ENCODE measurements around the gene SERPINI2.

Gene SERPINI2

DNA sequence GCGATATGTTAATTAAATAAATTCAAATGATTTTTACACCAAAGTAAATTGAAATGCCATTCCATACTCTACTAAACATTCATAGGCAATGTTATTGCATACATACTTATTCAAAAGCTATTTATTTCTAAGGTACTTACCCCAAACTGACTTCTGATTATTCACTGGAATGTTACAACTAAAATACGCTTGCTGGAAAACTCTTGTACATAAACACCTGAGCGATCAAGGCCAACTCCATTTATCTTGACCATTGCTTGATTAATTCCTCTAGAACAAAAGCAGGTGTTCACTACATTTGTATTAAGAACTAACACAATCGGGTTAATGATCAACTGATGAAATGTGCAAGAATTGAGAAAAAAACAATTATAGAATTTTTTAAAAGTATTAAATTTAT lies at the start of gene SERPINI2:
SERPINI2 (minus strand) TSS at position 180 of the 400 bp plus-strand sequence. CDS start 2,208 bp downstream, outside the sequence.
- no peak for DNase-seq

GRCh38 chr3:167521006-167521355 lies 47.1 kb upstream of the SERPINI2 start:
- no peak for DNase-seq

DNA sequence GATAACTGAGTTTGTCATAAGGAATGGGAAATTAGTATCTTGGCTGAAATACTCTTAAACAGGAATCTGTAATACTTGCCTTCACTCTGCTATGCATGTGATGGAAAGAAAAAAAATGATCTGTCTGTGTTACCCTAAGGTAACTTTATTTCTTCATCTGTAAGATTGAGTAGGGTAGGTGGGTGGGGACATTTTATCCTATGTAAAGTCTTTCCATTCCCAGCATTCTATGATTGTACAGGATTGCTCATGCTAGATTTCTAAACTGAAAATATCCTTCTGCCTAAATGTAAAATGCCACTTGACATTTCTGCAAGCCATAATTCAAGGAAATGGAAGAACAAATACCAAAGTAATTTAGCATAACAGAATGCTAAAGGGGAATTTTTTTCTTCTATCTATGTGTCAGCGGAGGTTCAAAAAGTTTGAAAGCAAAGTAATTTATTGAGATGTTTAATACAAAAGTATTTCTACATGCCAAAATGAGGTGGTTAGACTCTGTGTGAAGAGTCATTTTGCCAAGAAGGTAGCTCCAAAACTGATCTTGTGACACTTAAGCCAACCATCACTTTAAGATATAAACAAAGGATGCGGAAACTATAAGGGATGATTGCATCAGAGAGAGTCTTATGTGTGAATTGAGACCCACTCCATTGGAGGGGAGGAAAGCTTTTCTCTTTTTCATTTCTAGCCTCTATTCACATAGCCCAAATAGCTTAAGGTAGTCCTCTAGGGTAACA lies 46.6 kb upstream of the SERPINI2 start:
- DNase-seq: no peak

DNA sequence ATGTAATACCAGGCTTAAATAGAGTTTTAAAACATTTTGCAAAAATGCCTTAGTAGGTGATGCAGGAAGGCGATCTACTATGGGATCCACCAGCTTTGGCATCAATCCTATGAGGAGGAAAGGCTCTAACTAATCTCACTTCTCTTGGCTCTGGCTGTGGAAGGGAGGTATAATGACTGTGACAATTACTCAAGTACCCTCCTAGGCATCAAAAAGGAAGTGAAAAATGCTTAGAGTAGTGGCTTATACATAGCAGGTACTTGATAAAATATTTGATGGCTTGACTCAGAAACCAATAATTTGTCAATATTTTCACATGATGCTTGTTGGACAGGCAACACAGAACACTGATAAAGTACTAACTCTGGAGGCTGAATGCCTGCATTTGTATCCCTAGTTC lies 34.1 kb upstream of the SERPINI2 start:
- DNase-seq: no peak

GRCh38 chr3:167502401-167502800 lies 28.6 kb upstream of the SERPINI2 start:
- DNase-seq: no peak

DNA sequence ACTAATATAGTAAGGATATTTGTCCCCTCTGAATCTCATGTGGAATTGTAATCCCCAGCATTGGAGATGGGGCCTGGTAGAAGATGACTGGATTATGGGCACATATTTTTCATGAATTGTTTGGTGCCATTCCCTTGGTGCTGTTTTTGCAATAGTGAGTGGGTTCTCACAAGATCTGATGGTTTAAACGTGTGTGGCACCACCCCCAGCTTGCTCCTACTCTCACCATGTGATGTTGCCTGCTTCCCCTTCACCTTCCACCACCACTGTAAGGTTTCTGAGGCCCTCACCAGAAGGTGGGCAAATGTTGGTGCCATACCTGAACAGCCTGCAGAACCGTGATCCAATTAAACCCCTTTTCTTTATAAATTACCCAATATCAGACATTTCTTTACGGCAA lies 28.1 kb upstream of the SERPINI2 start:
- no peak for DNase-seq

DNA sequence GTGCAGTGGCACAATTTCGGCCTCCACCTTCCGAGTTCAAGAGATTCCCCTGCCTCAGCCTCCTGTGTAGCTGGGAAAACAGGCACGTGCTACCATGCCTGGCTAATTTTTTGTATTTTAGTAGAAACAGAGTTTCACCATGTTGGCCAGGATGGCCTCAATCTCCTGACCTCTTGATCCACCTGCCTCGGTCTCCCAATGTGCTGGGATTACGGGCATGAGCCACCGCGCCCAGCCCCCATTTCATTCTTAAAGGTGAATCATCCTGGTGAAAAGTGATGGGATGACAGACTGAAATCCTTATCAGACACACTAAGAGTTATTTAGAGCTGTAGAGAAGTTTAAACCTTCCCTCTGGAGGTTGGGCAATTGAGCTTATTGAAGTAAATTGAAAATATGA lies 24.1 kb upstream of the SERPINI2 start:
- no peak for DNase-seq

GRCh38 chr3:167493244-167493643 lies 19.4 kb upstream of the SERPINI2 start:
- DNase-seq: peak in 1 of 2 experiments; percentile 2

DNA sequence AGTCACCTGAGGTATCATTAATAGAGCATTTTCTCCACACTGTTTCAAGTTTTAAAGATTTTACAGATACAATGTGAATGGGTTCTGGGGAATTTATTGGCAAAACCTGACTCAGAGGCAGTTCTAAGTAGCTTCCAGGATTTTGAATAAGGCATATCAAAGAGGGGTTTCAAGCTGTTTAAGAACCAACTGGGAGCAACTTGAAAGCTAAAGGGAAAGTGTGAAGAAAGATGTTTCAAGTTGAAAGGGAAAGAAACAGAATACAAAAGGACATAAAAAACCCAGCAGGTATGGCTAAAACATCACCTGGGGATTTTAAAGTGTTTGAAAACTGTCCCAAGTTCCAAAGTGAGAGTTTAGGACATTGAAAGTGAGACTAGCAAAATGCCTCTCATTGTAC lies 17.8 kb upstream of the SERPINI2 start:
- DNase-seq: no peak

- DNase-seq: no peak
These were observed 15.7 kb upstream of the SERPINI2 start for GRCh38 chr3:167489571-167489970.

GRCh38 chr3:167487556-167487955 lies 13.7 kb upstream of the SERPINI2 start:
- no peak for DNase-seq

DNA sequence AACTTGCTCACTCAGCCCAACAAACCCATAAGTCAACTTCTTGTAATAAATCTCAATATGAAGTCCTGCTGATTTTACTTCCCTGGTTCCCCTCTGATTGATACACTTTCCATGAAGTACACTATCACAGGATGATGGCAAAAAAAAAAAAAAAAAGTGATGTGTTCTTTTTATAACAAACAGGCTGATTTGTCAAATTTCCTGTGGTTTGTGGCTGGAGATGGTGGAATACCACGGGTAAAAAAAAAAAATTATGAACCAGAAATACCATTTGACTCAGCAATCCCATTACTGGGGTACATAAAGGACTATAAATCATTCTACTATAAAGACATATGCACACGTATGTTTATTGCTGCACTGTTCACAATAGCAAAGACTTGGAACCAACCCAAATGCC lies 10.7 kb upstream of the SERPINI2 start:
- no peak for DNase-seq

DNA sequence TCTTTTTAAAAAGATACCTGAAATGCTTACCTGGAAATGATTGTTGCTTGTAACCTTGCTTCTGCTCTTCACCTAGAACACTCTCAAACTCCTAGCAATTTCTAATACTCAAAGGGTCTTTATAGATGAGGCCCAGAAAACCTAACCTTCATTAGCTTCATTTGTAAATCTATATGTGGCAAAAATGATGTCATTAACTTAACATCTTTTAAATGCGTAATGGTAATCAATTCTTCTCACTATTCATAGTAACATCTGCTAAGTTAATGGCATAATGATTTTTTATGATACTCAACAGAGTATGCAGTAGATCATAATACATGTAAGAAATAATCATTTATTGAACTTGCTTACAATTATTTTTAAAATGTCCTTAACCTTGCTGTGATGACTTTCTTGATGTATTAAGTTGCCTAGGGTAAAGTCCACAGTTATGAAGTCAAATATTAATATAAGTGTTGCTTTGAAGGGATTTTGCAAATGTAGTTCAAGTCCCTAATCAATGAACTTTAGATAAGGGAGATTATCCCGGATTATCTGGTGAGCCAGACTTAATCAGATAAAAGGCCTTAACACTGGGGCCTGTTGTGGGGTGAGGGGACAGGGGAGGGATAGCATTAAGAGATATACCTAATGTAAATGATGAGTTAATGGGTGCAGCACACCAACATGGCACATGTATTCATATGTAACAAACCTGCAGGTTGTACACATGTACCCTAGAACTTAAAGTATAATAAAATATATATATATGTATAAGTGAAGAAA lies 10.1 kb upstream of the SERPINI2 start:
- DNase-seq: no peak

DNA sequence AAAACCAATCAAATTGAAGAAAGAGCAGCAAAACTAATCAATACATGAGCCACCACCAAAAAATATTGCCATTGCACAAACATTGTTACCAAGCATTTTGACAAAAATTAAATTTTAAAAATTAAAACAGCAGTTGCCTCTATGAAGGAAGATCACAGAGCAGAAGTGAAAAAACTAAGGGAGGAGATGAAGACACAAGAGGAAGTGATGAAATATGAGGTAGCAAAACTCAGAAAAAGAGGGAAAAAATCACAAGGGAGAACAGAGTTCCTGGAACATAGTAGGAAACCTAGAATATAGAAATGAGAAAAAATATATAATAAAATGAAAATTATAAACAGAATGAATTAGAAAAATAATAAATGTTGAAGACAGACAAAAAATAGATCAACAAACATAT lies 7.3 kb upstream of the SERPINI2 start:
- no peak for DNase-seq

GRCh38 chr3:167480748-167481147 lies 6.9 kb upstream of the SERPINI2 start:
- no peak for DNase-seq

DNA sequence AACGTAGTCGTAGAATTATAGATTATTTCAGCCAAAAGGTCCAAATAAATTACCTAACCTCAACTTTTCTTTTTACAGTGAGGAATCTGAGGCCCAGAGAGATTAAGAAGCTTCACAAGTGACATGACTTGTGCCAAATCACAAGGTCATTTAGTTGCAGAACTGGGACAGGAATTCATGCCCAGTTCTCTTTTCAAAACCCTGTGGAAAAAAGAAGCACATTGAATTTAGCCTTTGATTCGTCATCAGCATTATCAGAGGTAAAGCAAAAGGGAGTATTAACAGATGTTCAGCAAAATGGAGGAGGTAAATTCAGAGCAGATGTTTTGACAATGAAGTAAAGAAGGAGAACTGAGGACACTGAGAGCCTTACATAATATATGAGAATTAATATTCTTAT lies 4.5 kb downstream of the SERPINI2 start:
- no peak for DNase-seq

DNA sequence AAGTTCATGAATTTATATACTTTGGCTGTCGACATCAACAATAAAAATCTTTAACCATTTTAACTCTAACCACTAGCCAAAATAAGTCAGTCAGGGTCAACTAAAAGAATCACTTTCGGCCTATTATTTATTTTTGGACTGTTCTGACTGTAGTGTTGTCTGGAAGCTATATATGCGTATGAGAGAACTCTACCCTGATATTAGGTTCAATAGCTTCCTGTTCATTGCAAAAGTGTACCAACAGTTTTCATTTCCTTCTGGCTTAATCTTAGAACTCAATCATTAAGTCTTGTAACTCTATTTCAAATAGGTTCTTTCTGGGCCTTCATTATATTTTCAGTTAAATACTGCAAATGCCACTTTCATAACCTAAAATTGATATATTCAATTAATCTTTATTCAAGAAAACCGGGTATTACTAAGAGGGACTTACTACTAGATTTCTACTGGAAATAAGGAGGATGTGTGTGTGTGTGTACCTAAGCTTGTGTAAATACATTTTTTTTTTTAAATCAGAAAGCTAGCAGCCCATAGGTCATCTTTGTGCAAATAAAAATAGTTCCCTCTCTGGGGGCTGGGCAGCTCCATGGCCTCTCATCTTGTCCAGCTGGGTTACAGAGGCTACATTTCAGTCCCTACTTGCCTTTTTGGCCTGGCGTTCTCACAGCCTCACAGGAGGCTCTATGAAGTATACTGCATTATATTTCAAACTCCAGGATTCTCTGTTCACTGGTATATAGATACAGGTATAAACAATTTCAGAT lies 5.8 kb downstream of the SERPINI2 start:
- no peak for DNase-seq

DNA sequence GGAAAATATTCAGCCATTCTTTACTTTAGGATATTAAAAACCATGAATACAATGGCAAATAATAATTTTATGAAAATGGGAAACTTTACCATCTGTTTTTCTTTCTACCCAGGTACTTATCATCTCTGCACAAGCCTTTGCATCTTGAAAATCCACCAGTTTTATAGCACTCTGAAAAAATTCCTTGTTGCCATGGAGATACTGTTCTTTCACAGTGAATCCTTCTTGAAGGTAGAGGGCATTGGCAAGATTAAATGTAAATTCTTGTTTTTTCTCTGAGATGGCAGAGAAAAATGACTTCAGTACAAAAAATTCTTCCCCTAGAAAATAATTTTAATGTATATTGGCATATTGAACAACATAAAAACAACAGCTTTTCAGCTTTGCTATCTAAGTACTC lies 6.9 kb downstream of the SERPINI2 start:
- no peak for DNase-seq

DNA sequence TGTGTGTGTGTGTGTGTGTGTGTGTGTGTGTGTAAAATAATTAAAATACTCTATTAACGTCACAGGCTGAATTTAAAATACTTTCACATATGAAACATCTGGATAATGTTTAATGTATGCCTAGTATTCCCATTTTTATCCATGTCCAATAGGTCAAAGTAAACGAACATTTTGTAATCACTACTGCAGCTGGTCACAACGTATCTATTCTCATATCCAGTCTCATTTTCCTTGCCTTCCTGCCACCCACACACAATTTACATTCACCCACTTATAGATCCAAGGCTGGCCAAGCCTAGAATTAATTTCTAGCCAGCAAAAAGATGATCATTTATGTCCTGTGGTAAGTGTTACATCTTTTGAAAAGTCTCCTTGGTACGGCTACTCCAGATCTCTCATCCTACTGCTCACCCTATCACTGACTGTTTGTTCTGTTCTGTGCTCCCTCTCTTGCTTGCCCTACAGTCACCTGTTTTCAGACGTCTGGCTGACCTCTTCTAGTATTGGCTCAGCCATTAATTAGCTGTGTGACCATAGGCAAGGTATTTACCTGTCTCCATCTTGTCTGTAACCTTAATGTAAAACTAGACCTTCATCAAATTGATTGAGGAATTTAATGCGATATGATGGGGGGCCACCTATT lies 17.6 kb downstream of the SERPINI2 start:
- no peak for DNase-seq

DNA sequence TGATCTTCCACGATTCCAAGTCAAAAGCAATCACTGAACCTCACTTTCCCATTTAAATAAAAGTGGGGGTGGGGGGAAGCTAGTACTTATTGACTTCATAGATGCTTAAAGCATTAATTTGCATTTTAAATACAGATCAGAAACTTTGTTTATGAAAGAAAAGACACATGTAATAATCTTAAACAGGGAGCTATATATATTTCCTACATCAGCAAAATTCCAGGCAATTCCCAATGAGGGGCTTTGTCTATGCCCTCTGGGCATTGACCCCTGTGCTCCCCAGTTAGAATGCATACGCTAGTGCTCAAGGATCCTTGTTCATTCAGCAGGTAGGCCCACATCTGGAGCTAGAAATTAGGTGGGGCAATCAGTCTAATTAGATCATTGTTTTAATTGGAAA lies 20.0 kb downstream of the SERPINI2 start:
- DNase-seq: no peak

DNA sequence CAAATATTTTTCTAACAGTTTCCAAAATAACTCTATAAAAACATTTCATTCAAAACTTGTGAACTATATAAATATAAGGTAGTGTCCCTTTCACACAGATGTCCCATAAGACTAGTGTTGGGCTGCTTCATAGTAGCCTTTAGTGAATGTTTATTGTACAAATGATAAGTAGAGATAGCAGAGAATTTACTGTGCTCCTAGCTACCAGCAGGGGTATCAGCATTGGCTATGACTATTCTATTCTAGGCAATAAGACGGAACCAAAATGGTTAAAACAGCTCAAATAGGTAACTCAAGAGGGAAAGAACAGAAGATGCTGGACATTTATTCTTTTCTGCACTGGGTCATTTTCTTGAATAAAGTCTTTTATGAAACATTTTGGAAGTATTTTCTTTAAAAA lies 22.6 kb downstream of the SERPINI2 start:
- no peak for DNase-seq

DNA sequence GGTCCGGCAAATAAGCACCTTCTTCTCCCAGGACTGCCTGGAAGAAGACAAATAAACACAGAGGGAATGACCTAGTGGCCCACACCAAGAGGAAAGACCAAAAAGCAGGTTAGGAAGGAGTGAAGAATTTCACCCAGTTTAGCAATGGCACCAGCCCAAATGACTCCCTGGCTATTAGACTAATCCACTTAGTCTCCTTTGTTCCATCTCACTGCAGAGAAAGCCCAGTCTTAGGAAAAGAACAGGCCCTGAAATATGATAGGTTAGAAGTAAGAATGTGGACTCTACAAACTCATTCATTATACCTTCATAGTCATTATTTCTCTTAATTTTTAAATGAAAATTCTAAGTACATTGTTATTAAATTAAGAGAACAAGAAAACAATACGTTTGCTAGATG lies 23.2 kb downstream of the SERPINI2 start:
- no peak for DNase-seq

- DNase-seq: no peak
These were observed 23.6 kb downstream of the SERPINI2 start for GRCh38 chr3:167450195-167450594.
